SK-N-SH (cell line): Measurements from ENCODE around the gene EFHD1. TPM values are rescaled to one million over a fixed set of nuclear protein-coding genes. Genes with fewer than 3 reads are reported as not detected.

Source experiments
- CTCF ChIA-PET: fragments of 300-600, 350-600 bp; formaldehyde crosslinking; extraction: SDS; loops from one replicate; lab custom pipeline; 2021; lab: Yijun Ruan, JAX
- POLR2A ChIA-PET: fragments of 350-600 bp; sonication (Branson Sonifier 250); formaldehyde crosslinking; extraction: SDS; loops from one replicate; lab custom pipeline; 2020; ENCODE audit warnings: antibody characterized with exemption, inconsistent platforms; lab: Yijun Ruan, JAX
- DNase-seq: peaks from one replicate; pipeline ENCODE4 v3.0.0; 2012
- H2AFZ ChIP-seq: fragments of 200-600 bp; sonication (generic); 2 replicates; pipeline ENCODE4 v1.8.1; 2016; ENCODE audit warnings: antibody characterized with exemption, mild to moderate bottlenecking, low read depth
- H3F3A ChIP-seq: fragments of 200-600 bp; sonication (generic); replicated peaks from 2 replicates; pipeline ENCODE3; 2016; ENCODE audit warnings: antibody characterized with exemption, mild to moderate bottlenecking; ENCODE audit not compliant: insufficient read depth
- H3K27ac ChIP-seq, 2 experiments: fragments of 200-500 bp in 1 of 2; fragments of 200-600 bp in 1 of 2; sonication (Bioruptor generic) in 1 of 2; sonication (generic), shearing (Covaris generic) in 1 of 2; 2 replicates each; pipeline versions ENCODE4 v1.5.1 to v1.6.1; 2014 to 2016; ENCODE audit warnings: low read depth in 2 of 2, inconsistent platforms in 1 of 2, low read length in 1 of 2, mild to moderate bottlenecking in 1 of 2, mixed read lengths in 1 of 2
- H3K27me3 ChIP-seq: fragments of 200-600 bp; sonication (generic), shearing (Covaris generic); 2 replicates; pipeline ENCODE4 v1.6.1; 2016; ENCODE audit warnings: mixed run types; ENCODE audit not compliant: insufficient read depth
- H3K36me3 ChIP-seq, 2 experiments: fragments of 200-500 bp in 1 of 2; fragments of 200-600 bp in 1 of 2; sonication (Bioruptor generic) in 1 of 2; sonication (generic) in 1 of 2; replicated peaks in 1 of 2; 2 replicates each; pipeline versions ENCODE3 to v1.5.1; 2014 to 2016; ENCODE audit warnings: low read length in 1 of 2, mild to moderate bottlenecking in 1 of 2; ENCODE audit not compliant: insufficient read depth in 2 of 2, control insufficient read depth in 1 of 2
- H3K4me1 ChIP-seq, 2 experiments: fragments of 200-500 bp in 1 of 2; fragments of 200-600 bp in 1 of 2; sonication (Bioruptor generic) in 1 of 2; sonication (generic), shearing (Covaris generic) in 1 of 2; 2 replicates each; pipeline versions ENCODE4 v1.5.1 to v1.6.1; 2014 to 2016; ENCODE audit warnings: low read depth in 1 of 2, low read length in 1 of 2, mixed run types in 1 of 2; ENCODE audit not compliant: insufficient read depth in 2 of 2, control insufficient read depth in 1 of 2
- H3K4me2 ChIP-seq: fragments of 200-600 bp; sonication (generic), shearing (Covaris generic); 2 replicates; pipeline ENCODE4 v1.6.1; 2017; ENCODE audit warnings: mixed run types
- H3K4me3 ChIP-seq, 2 experiments: fragments of 200-500 bp in 1 of 2; fragments of 200-600 bp in 1 of 2; sonication (Bioruptor generic) in 1 of 2; sonication (generic), shearing (Covaris generic) in 1 of 2; 2 replicates each; pipeline versions ENCODE4 v1.5.1 to v1.8.1; 2014 to 2016; ENCODE audit warnings: low read depth in 2 of 2, inconsistent platforms in 1 of 2, low read length in 1 of 2, mild to moderate bottlenecking in 1 of 2, mixed read lengths in 1 of 2, moderate library complexity in 1 of 2
- H3K79me2 ChIP-seq: fragments of 200-600 bp; sonication (generic); 2 replicates; pipeline ENCODE4 v1.8.1; 2017; ENCODE audit warnings: mild to moderate bottlenecking; ENCODE audit not compliant: insufficient read depth
- H3K9ac ChIP-seq: fragments of 200-600 bp; sonication (generic); 2 replicates; pipeline ENCODE4 v1.6.1; 2017; ENCODE audit warnings: mixed run types
- H3K9me2 ChIP-seq: fragments of 200-600 bp; sonication (generic); 2 replicates; pipeline ENCODE4 v1.6.1; 2017; ENCODE audit warnings: mixed run types
- H3K9me3 ChIP-seq: fragments of 200-600 bp; sonication (generic); 2 replicates; pipeline ENCODE4 v1.6.1; 2017; ENCODE audit warnings: mixed run types, mild to moderate bottlenecking, moderate library complexity
- H4K20me1 ChIP-seq: fragments of 200-600 bp; sonication (generic); 2 replicates; pipeline ENCODE4 v1.6.1; 2017; ENCODE audit warnings: mild to moderate bottlenecking, mixed run types; ENCODE audit not compliant: insufficient read depth
- CHD2 ChIP-seq: fragments of 150-350 bp; IDR thresholded peaks from 2 replicates; pipeline ENCODE4 v1.6.1; 2018; ENCODE audit warnings: low read length; ENCODE audit not compliant: partially characterized antibody
- ELF1 ChIP-seq: IDR thresholded peaks from 2 replicates; pipeline ENCODE4 v1.4.0; 2012
- FOXM1 ChIP-seq: IDR thresholded peaks from 2 replicates; pipeline ENCODE4 v1.4.0; 2012; ENCODE audit warnings: low read depth, mild to moderate bottlenecking
- GABPA ChIP-seq: IDR thresholded peaks from 2 replicates; pipeline ENCODE4 v1.4.0; 2012; ENCODE audit warnings: low read depth, mild to moderate bottlenecking
- MXI1 ChIP-seq: IDR thresholded peaks from 2 replicates; pipeline ENCODE4 v1.6.1; 2012; ENCODE audit warnings: mild to moderate bottlenecking, low read depth, low read length, improper control_type of control experiment
- RCOR1 ChIP-seq: fragments of 150-350 bp; IDR thresholded peaks from 2 replicates; pipeline ENCODE4 v1.6.1; 2017; ENCODE audit warnings: antibody characterized with exemption, low read length
- RFX5 ChIP-seq: IDR thresholded peaks from 2 replicates; pipeline ENCODE4 v1.6.1; 2012; ENCODE audit warnings: mild to moderate bottlenecking, improper control_type of control experiment, low read length
- SIN3A ChIP-seq: IDR thresholded peaks from 2 replicates; pipeline ENCODE4 v1.6.1; 2012; ENCODE audit warnings: low read depth, mild to moderate bottlenecking, low read length, moderate library complexity, borderline replicate concordance
- YY1 ChIP-seq: IDR thresholded peaks from 2 replicates; pipeline ENCODE4 v1.4.0; 2012; ENCODE audit warnings: low read depth, mild to moderate bottlenecking
- WGBS: methylation state at CpG from one replicate; pipeline ENCODE4 v1.1.6; 2017; ENCODE audit warnings: low lambda C conversion rate; 5-methylcytosine and 5-hydroxymethylcytosine counted together
- polyA plus RNA-seq, 3 experiments: library from polyadenylated mRNA; depleted of rRNA; stranded (reverse); fragments of >200 nt; gene quantifications; 2 replicates each; pipeline ENCODE4 v1.2.3, GENCODE V29; 2012
- TF ChIP-seq, protein P1 (sequence below): IDR thresholded peaks from 2 replicates; pipeline ENCODE4 v1.4.0; 2012; ENCODE audit warnings: low read depth, borderline replicate concordance
- TF ChIP-seq, protein P2 (sequence below): fragments of 200-600 bp; sonication (generic); IDR thresholded peaks from 2 replicates; pipeline ENCODE4 v1.6.1; 2017; ENCODE audit warnings: antibody characterized with exemption, mild to moderate bottlenecking, moderate library complexity
- TF ChIP-seq, protein P3 (sequence below): IDR thresholded peaks from 2 replicates; pipeline ENCODE4 v1.4.0; 2012; ENCODE audit warnings: low read depth, borderline replicate concordance
- TF ChIP-seq, protein P4 (sequence below): IDR thresholded peaks from 2 replicates; pipeline ENCODE4 v1.4.0; 2012; ENCODE audit warnings: low read depth
- TF ChIP-seq, protein P5 (sequence below): IDR thresholded peaks from 2 replicates; pipeline ENCODE4 v1.6.1; 2012; ENCODE audit warnings: mild to moderate bottlenecking, low read depth, low read length, moderate library complexity

EFHD1 gene
- polyA plus RNA-seq, 1 of the 3 experiments (the other 2 are of a cell fraction): not detected

DNA sequence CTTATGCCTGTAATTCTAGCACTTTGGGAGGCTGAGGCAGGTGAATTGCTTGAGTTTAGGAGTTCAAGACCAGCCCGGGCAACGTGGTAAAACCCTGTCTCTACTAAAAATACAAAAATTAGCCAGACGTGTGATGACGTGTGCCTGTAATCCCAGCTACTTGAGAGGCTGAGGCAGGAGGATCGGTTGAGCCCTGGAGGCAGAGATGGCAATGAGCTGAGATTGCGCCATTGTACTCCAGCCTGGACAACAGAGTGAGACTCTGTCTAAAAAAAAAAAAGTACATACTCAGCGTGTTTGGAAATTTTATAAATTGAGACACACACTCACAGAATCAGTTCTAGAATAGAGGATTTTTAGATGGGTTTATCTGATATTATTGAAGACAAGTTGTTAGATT, 46.6 kb downstream of the EFHD1 start:
- no peaks in the 10 kb centered on the region for H3F3A ChIP-seq
- CTCF ChIA-PET: interaction anchor here (1.1 to 1.4 kb wide), 2 partner anchors 11 to 17 kb away, joined by 3 read pairs; no protein-coding TSS in a partner anchor
- no peak overlapping the region for H3K4me3 ChIP-seq
- H3K27me3 ChIP-seq: no peaks in the 10 kb centered on the region; the same call in 1 of the 2 replicates
- no peak overlapping the region for H3K9ac ChIP-seq
- no peak overlapping the region for H3K27ac ChIP-seq
- no peaks in the 10 kb centered on the region for H3K9me2 ChIP-seq
- TF ChIP-seq, protein P1, sequence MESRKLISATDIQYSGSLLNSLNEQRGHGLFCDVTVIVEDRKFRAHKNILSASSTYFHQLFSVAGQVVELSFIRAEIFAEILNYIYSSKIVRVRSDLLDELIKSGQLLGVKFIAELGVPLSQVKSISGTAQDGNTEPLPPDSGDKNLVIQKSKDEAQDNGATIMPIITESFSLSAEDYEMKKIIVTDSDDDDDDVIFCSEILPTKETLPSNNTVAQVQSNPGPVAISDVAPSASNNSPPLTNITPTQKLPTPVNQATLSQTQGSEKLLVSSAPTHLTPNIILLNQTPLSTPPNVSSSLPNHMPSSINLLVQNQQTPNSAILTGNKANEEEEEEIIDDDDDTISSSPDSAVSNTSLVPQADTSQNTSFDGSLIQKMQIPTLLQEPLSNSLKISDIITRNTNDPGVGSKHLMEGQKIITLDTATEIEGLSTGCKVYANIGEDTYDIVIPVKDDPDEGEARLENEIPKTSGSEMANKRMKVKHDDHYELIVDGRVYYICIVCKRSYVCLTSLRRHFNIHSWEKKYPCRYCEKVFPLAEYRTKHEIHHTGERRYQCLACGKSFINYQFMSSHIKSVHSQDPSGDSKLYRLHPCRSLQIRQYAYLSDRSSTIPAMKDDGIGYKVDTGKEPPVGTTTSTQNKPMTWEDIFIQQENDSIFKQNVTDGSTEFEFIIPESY: no peak
- no peak for TF ChIP-seq RFX5
- H2AFZ ChIP-seq: no peak overlapping the region
- H3K79me2 ChIP-seq: no peaks in the 10 kb centered on the region
- no peaks in the 10 kb centered on the region for H4K20me1 ChIP-seq
- no peaks in the 10 kb centered on the region for H3K36me3 ChIP-seq
- 79% methylated on average over 7 of the region's 7 CpGs for WGBS
- no peaks in the 10 kb centered on the region for H3K4me1 ChIP-seq
- H3K4me2 ChIP-seq: no peak overlapping the region
- H3K9me3 ChIP-seq: no peaks in the 10 kb centered on the region
- POLR2A ChIA-PET: no interaction called here
- no peak for DNase-seq

DNA sequence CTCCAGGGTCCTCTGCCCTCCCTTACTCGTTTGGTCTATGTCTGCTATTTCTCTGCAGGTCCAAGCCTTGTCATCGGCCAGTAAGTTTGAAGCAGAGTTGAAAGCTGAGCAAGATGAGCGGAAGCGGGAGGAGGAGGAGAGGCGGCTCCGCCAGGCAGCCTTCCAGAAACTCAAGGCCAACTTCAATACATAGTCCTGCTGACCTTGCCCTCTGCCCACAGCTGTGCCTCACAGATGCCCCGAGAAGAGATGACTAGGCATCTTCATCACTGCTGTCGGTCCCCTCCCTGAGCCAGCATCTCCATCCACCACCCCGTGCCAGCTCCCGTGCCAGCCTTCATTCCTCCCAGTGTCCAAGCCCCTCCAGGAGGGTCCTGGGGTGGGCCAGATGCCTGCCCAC, 48.1 kb downstream of the EFHD1 start:
- H3K79me2 ChIP-seq: no peaks in the 10 kb centered on the region
- POLR2A ChIA-PET: no interaction called here
- no peaks in the 10 kb centered on the region for H3K9me2 ChIP-seq
- no peak overlapping the region for H3K4me2 ChIP-seq
- no peak overlapping the region for H3K27ac ChIP-seq
- no peaks in the 10 kb centered on the region for H4K20me1 ChIP-seq
- no peak overlapping the region for H3K4me3 ChIP-seq
- WGBS: 66% methylated on average over 10 of the region's 10 CpGs
- no peaks in the 10 kb centered on the region for H3K4me1 ChIP-seq
- H3K36me3 ChIP-seq: no peaks in the 10 kb centered on the region
- TF ChIP-seq RCOR1: no peak
- TF ChIP-seq, protein P2, sequence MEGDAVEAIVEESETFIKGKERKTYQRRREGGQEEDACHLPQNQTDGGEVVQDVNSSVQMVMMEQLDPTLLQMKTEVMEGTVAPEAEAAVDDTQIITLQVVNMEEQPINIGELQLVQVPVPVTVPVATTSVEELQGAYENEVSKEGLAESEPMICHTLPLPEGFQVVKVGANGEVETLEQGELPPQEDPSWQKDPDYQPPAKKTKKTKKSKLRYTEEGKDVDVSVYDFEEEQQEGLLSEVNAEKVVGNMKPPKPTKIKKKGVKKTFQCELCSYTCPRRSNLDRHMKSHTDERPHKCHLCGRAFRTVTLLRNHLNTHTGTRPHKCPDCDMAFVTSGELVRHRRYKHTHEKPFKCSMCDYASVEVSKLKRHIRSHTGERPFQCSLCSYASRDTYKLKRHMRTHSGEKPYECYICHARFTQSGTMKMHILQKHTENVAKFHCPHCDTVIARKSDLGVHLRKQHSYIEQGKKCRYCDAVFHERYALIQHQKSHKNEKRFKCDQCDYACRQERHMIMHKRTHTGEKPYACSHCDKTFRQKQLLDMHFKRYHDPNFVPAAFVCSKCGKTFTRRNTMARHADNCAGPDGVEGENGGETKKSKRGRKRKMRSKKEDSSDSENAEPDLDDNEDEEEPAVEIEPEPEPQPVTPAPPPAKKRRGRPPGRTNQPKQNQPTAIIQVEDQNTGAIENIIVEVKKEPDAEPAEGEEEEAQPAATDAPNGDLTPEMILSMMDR: no peak
- no peak for TF ChIP-seq GABPA
- no peak for TF ChIP-seq SIN3A
- TF ChIP-seq, protein P3, sequence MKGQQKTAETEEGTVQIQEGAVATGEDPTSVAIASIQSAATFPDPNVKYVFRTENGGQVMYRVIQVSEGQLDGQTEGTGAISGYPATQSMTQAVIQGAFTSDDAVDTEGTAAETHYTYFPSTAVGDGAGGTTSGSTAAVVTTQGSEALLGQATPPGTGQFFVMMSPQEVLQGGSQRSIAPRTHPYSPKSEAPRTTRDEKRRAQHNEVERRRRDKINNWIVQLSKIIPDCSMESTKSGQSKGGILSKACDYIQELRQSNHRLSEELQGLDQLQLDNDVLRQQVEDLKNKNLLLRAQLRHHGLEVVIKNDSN: no peak
- no peak for TF ChIP-seq FOXM1
- TF ChIP-seq, protein P1: no peak
- no peak for TF ChIP-seq ELF1
- TF ChIP-seq MXI1: no peak
- TF ChIP-seq CHD2: no peak
- TF ChIP-seq, protein P4, sequence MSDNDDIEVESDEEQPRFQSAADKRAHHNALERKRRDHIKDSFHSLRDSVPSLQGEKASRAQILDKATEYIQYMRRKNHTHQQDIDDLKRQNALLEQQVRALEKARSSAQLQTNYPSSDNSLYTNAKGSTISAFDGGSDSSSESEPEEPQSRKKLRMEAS: no peak
- no peak for TF ChIP-seq YY1
- TF ChIP-seq, protein P5, sequence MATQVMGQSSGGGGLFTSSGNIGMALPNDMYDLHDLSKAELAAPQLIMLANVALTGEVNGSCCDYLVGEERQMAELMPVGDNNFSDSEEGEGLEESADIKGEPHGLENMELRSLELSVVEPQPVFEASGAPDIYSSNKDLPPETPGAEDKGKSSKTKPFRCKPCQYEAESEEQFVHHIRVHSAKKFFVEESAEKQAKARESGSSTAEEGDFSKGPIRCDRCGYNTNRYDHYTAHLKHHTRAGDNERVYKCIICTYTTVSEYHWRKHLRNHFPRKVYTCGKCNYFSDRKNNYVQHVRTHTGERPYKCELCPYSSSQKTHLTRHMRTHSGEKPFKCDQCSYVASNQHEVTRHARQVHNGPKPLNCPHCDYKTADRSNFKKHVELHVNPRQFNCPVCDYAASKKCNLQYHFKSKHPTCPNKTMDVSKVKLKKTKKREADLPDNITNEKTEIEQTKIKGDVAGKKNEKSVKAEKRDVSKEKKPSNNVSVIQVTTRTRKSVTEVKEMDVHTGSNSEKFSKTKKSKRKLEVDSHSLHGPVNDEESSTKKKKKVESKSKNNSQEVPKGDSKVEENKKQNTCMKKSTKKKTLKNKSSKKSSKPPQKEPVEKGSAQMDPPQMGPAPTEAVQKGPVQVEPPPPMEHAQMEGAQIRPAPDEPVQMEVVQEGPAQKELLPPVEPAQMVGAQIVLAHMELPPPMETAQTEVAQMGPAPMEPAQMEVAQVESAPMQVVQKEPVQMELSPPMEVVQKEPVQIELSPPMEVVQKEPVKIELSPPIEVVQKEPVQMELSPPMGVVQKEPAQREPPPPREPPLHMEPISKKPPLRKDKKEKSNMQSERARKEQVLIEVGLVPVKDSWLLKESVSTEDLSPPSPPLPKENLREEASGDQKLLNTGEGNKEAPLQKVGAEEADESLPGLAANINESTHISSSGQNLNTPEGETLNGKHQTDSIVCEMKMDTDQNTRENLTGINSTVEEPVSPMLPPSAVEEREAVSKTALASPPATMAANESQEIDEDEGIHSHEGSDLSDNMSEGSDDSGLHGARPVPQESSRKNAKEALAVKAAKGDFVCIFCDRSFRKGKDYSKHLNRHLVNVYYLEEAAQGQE: no peak
- H3K27me3 ChIP-seq: no peaks in the 10 kb centered on the region; the same call in 1 of the 2 replicates
- H3F3A ChIP-seq: no peaks in the 10 kb centered on the region
- no peak overlapping the region for H2AFZ ChIP-seq
- CTCF ChIA-PET: no interaction called here
- no peak overlapping the region for H3K9ac ChIP-seq
- H3K9me3 ChIP-seq: no peaks in the 10 kb centered on the region
- no peak for DNase-seq
